K562 (cell line): Measurements from ENCODE around the gene PRR7. TPM values are rescaled to one million over a fixed set of nuclear protein-coding genes. Genes with fewer than 3 reads are reported as not detected.
A peak's percentile ranks its signal among the peaks of the same experiment; 100 is the strongest.

Experiments used
- ATF1 ChIP-seq, 2 experiments: fragments of 450-650 bp in 1 of 2; IDR thresholded peaks; 2 replicates each; pipeline ENCODE4 v1.6.1; 2016; ENCODE audit warnings: missing compliant biosample characterization in 1 of 2, missing genetic modification characterization in 1 of 2
- ERF ChIP-seq: fragments of 450-650 bp; formaldehyde crosslinking; IDR thresholded peaks from 2 replicates; pipeline ENCODE4 v1.4.0; 2020; ENCODE audit warnings: mild to moderate bottlenecking, mixed read lengths
- HCFC1 ChIP-seq: IDR thresholded peaks from 2 replicates; pipeline ENCODE4 v1.6.1; 2012; ENCODE audit warnings: low read depth, low read length, improper control_type of control experiment
- ID3 ChIP-seq, 2 experiments: fragments of 250-450 bp in 1 of 2; fragments of 450-650 bp in 1 of 2; sonication (Bioruptor Pico) in 1 of 2; IDR thresholded peaks; 2 replicates each; pipeline versions ENCODE4 v1.6.1 to v1.8.0; 2016 to 2021; ENCODE audit warnings: mild to moderate bottlenecking in 2 of 2, moderate library complexity in 2 of 2, missing compliant biosample characterization in 1 of 2, missing genetic modification characterization in 1 of 2
- KDM5B ChIP-seq: fragments of 200-600 bp; sonication (generic); IDR thresholded peaks from 2 replicates; pipeline ENCODE4 v1.6.1; 2012; ENCODE audit warnings: low read depth, mild to moderate bottlenecking, moderate library complexity, low read length, control low read depth, inconsistent platforms; ENCODE audit not compliant: insufficient replicate concordance
- L3MBTL2 ChIP-seq: fragments of 450-650 bp; IDR thresholded peaks from 2 replicates; pipeline ENCODE4 v1.6.1; 2016; ENCODE audit warnings: mild to moderate bottlenecking, moderate library complexity
- MGA ChIP-seq: fragments of 450-650 bp; IDR thresholded peaks from 2 replicates; pipeline ENCODE4 v1.6.1; 2016; ENCODE audit warnings: mild to moderate bottlenecking, moderate library complexity
- NR1H2 ChIP-seq: sonication (generic); formaldehyde crosslinking; IDR thresholded peaks from 2 replicates; pipeline ENCODE4 v1.4.0; 2020; ENCODE audit warnings: mild to moderate bottlenecking, missing genetic modification reagents
- PHF21A ChIP-seq: fragments of 450-650 bp; IDR thresholded peaks from 2 replicates; pipeline ENCODE4 v1.6.1; 2017; ENCODE audit warnings: low read depth, borderline replicate concordance
- RBBP5 ChIP-seq: fragments of 200-600 bp; sonication (generic); IDR thresholded peaks from 2 replicates; pipeline ENCODE4 v1.6.1; 2012; ENCODE audit warnings: borderline replicate concordance, mild to moderate bottlenecking, low read length, control low read depth, inconsistent platforms; ENCODE audit not compliant: insufficient read depth, poor library complexity, severe bottlenecking
- TFAP4 ChIP-seq: sonication (generic); formaldehyde crosslinking; IDR thresholded peaks from 2 replicates; pipeline ENCODE4 v1.8.0; 2022; ENCODE audit warnings: missing genetic modification reagents, mild to moderate bottlenecking, moderate library complexity, borderline replicate concordance
- ZEB2 ChIP-seq: fragments of 450-650 bp; IDR thresholded peaks from 2 replicates; pipeline ENCODE4 v1.6.1; 2016
- ZNF239 ChIP-seq: fragments of 250-450 bp; sonication (Bioruptor Pico); IDR thresholded peaks from 2 replicates; pipeline ENCODE4 v1.4.0; 2020; ENCODE audit warnings: mild to moderate bottlenecking
- ZNF282 ChIP-seq: sonication (generic); formaldehyde crosslinking; IDR thresholded peaks from 2 replicates; pipeline ENCODE4 v1.8.1; 2023; ENCODE audit warnings: missing genetic modification reagents
- polyA plus RNA-seq, 8 experiments: library from polyadenylated mRNA; depleted of rRNA in 4 of 8; stranded (reverse) in 5 of 8; unstranded in 3 of 8; fragments of >200 nt; fragmentation: Nextera tagmentation in 2 of 8; fragmentation: Illumina TruSeq in 1 of 8; extraction: Ambion mirVana in 2 of 8; extraction: Trizol in 1 of 8; gene quantifications; 2 replicates each; pipeline versions ENCODE4 v1.2.1 to v1.2.3, GENCODE V29; 2011 to 2014; ENCODE audit warnings: inconsistent platforms in 1 of 8, missing spikeins in 1 of 8
- total RNA-seq, 7 experiments: library from RNA; depleted of rRNA in 6 of 7; stranded (reverse); fragments of >200 nt in 6 of 7; fragmentation: Illumina TruSeq in 2 of 7; extraction: Trizol in 2 of 7; gene quantifications; 2 replicates each; pipeline versions ENCODE4 v1.2.1 to v1.2.3, GENCODE V29; 2011 to 2021; ENCODE audit warnings: low replicate concordance in 1 of 7

PRR7 gene
- total and polyA plus RNA-seq, 9 of the 15 experiments (the other 6 are each of a cell fraction or from before 2014, with no cell fraction given): 0.80 to 11.3 (median 10.4) TPM; not detected in 4

GRCh38 chr5:177497292-177498012 lies 50.8 kb downstream of the PRR7 start, which contains the start of gene PDLIM7 (continued):
- TF ChIP-seq MGA: no peak
- TF ChIP-seq ID3 (CRISPR knock-in tag; IDR thresholded peaks at IDR 0.05): no peak
- no peak for TF ChIP-seq ID3 (tag; IDR thresholded peaks at IDR 0.05)
- TF ChIP-seq PHF21A: 0 out of 2 replicates have a peak, but pooled peaks have one; percentile 64
- TF ChIP-seq HCFC1: peak; percentile 32; the same call in 1 of the 2 replicates
- no peak for TF ChIP-seq ZNF239 (CRISPR knock-in tag)
- TF ChIP-seq L3MBTL2: peak; percentile 43
- peak; percentile 13; the same call in 1 of the 2 replicates for TF ChIP-seq ERF (CRISPR knock-in tag)
- TF ChIP-seq RBBP5: peak; percentile 73
- peak; percentile 66; the same call in 1 of the 2 replicates for TF ChIP-seq NR1H2 (CRISPR knock-in tag)
- TF ChIP-seq ZNF282 (CRISPR knock-in tag): no peak
- TF ChIP-seq KDM5B: peak; percentile 95
- TF ChIP-seq TFAP4 (CRISPR knock-in tag): peak; percentile 70
- no peak for TF ChIP-seq ATF1 (CRISPR knock-in tag; IDR thresholded peaks at IDR 0.05)
- peak; percentile 32; the same call in 1 of the 2 replicates for TF ChIP-seq ATF1 (tag; IDR thresholded peaks at IDR 0.05)
- TF ChIP-seq ZEB2: no peak
